Neural cell (in vitro differentiated cells): Measurements from ENCODE around the gene FKBP14. TPM values are rescaled to one million over a fixed set of nuclear protein-coding genes. Genes with fewer than 3 reads are reported as not detected.

ENCODE experiments used
- H2AFZ ChIP-seq: fragments of 200-600, 300-800 bp; sonication (generic), shearing (Covaris generic); 2 replicates; pipeline ENCODE4 v1.6.0; 2014; ENCODE audit warnings: low read depth, mild to moderate bottlenecking, antibody characterized with exemption, low read length, moderate library complexity
- H3F3A ChIP-seq: fragments of 200-600 bp; shearing (Covaris generic); 2 replicates; pipeline ENCODE4 v1.6.1; 2016; ENCODE audit warnings: mild to moderate bottlenecking, moderate library complexity, mixed read lengths, antibody characterized with exemption, low read length; ENCODE audit not compliant: insufficient read depth, poor library complexity, severe bottlenecking
- H3K27ac ChIP-seq: fragments of 200-600, 300-800 bp; sonication (generic), shearing (Covaris generic); 2 replicates; pipeline ENCODE4 v1.5.1; 2014; ENCODE audit warnings: mild to moderate bottlenecking, low read length, moderate library complexity
- H3K27me3 ChIP-seq: fragments of 300-800, 200-600 bp; sonication (generic), shearing (Covaris generic); 2 replicates; pipeline ENCODE4 v1.6.0; 2014; ENCODE audit warnings: mild to moderate bottlenecking, low read depth, low read length, moderate library complexity; ENCODE audit not compliant: insufficient read depth
- H3K36me3 ChIP-seq: fragments of 300-800, 200-600 bp; sonication (generic), shearing (Covaris generic); 2 replicates; pipeline ENCODE4 v1.5.1; 2014; ENCODE audit warnings: mild to moderate bottlenecking, antibody characterized with exemption, low read length, moderate library complexity; ENCODE audit not compliant: insufficient read depth
- H3K4me2 ChIP-seq: fragments of 300-800, 200-600 bp; sonication (generic), shearing (Covaris generic); 2 replicates; pipeline ENCODE4 v1.6.0; 2014; ENCODE audit warnings: mild to moderate bottlenecking, low read length
- H3K4me3 ChIP-seq: fragments of 300-800, 200-600 bp; sonication (generic), shearing (Covaris generic); 2 replicates; pipeline ENCODE4 v1.5.1; 2014; ENCODE audit warnings: mild to moderate bottlenecking, low read length, moderate library complexity
- H3K79me2 ChIP-seq: fragments of 200-600 bp; shearing (Covaris generic); replicated peaks from 2 replicates; pipeline ENCODE4 v1.6.0; 2014; ENCODE audit warnings: mild to moderate bottlenecking, low read length, moderate library complexity; ENCODE audit not compliant: insufficient read depth
- H3K9ac ChIP-seq: fragments of 300-800, 200-600 bp; sonication (generic), shearing (Covaris generic); 2 replicates; pipeline ENCODE4 v1.6.1; 2016; ENCODE audit warnings: mild to moderate bottlenecking, low read length, mixed read lengths
- H3K9me2 ChIP-seq: fragments of 200-600 bp; shearing (Covaris generic); 2 replicates; pipeline ENCODE4 v1.6.1; 2016; ENCODE audit warnings: mild to moderate bottlenecking, low read length, mixed read lengths; ENCODE audit not compliant: insufficient read depth
- H3K9me3 ChIP-seq: fragments of 200-600, 300-800 bp; sonication (generic), shearing (Covaris generic); 2 replicates; pipeline ENCODE4 v1.6.1; 2016; ENCODE audit warnings: mild to moderate bottlenecking, mixed run types, low read length, moderate library complexity, mixed read lengths
- H4K20me1 ChIP-seq: fragments of 200-600 bp; shearing (Covaris generic); 2 replicates; pipeline ENCODE4 v1.6.1; 2016; ENCODE audit warnings: mild to moderate bottlenecking, mixed run types; ENCODE audit not compliant: insufficient read depth
- CTCF ChIP-seq: fragments of 450-650 bp; IDR thresholded peaks from 2 replicates; pipeline ENCODE4 v1.5.1; 2014; ENCODE audit warnings: antibody characterized with exemption, mild to moderate bottlenecking, moderate library complexity; ENCODE audit not compliant: poor library complexity, severe bottlenecking
- EP300 ChIP-seq: fragments of 450-650 bp; conservative IDR thresholded peaks from 2 replicates; pipeline ENCODE4 v1.6.1; 2014; ENCODE audit warnings: antibody characterized with exemption, mild to moderate bottlenecking, moderate library complexity; ENCODE audit not compliant: poor library complexity, severe bottlenecking
- EZH2 ChIP-seq: fragments of 200-600, 300-800 bp; shearing (Covaris generic), sonication (generic); IDR thresholded peaks from 2 replicates; pipeline ENCODE4 v1.6.1; 2014; ENCODE audit warnings: antibody characterized with exemption, low read length, borderline replicate concordance, mild to moderate bottlenecking; ENCODE audit not compliant: insufficient read depth, poor library complexity, severe bottlenecking
- MXI1 ChIP-seq: fragments of 450-650 bp; conservative IDR thresholded peaks from 2 replicates; pipeline ENCODE4 v1.6.1; 2014; ENCODE audit warnings: antibody characterized with exemption, mild to moderate bottlenecking; ENCODE audit not compliant: poor library complexity, severe bottlenecking
- POLR2AphosphoS5 ChIP-seq: IDR thresholded peaks from 2 replicates; pipeline ENCODE4 v1.6.1; 2012
- RAD21 ChIP-seq: fragments of 450-650 bp; conservative IDR thresholded peaks from 2 replicates; pipeline ENCODE4 v1.6.1; 2014; ENCODE audit warnings: antibody characterized with exemption, mild to moderate bottlenecking, moderate library complexity
- REST ChIP-seq: IDR thresholded peaks from 2 replicates; pipeline ENCODE4 v1.6.1; 2012; ENCODE audit warnings: borderline replicate concordance
- SMC3 ChIP-seq: fragments of 450-650 bp; conservative IDR thresholded peaks from 2 replicates; pipeline ENCODE4 v1.6.1; 2014; ENCODE audit warnings: antibody characterized with exemption, mild to moderate bottlenecking, moderate library complexity; ENCODE audit not compliant: poor library complexity
- TAF1 ChIP-seq: IDR thresholded peaks from 2 replicates; pipeline ENCODE4 v1.6.1; 2012; ENCODE audit warnings: low read depth
- polyA plus RNA-seq: library from polyadenylated mRNA; depleted of rRNA; stranded (reverse); fragments of >200 nt; gene quantifications from 2 replicates; pipeline ENCODE4 v1.2.3, GENCODE V29; 2014

The FKBP14 gene
- polyA plus RNA-seq, 1 donor from 2014 or later: 36.7 TPM

- H3F3A ChIP-seq: no peaks in the 10 kb centered on the region
- no peak for TF ChIP-seq TAF1
- TF ChIP-seq POLR2AphosphoS5: no peak
- no peak for TF ChIP-seq RAD21
- no peak for TF ChIP-seq CTCF
- TF ChIP-seq MXI1: no peak
- no peak for TF ChIP-seq EZH2
- TF ChIP-seq EP300: no peak
- TF ChIP-seq SMC3: no peak
- no peak for TF ChIP-seq REST
- H3K27ac ChIP-seq: no peak overlapping the region
These were observed 31.2 kb upstream of the FKBP14 start for GRCh38 chr7:30057741-30058140.

GRCh38 chr7:30053068-30053467 is 26.6 kb upstream of the FKBP14 start:
- Histone ChIP-seq H3K36me3 (peaks cover 27% of the 10 kb centered on the region), H3F3A (no peaks in the 10 kb centered on the region), H3K4me2 (no peak overlapping the region), H4K20me1 (no peaks in the 10 kb centered on the region), H2AFZ (no peak overlapping the region), H3K9me2 (no peaks in the 10 kb centered on the region), H3K79me2 (no peaks in the 10 kb centered on the region), H3K4me3 (no peak overlapping the region), H3K27ac (no peak overlapping the region), H3K9ac (no peak overlapping the region), H3K9me3 (no peaks in the 10 kb centered on the region), H3K27me3 (no peaks in the 10 kb centered on the region)
- no peak for TF ChIP-seq MXI1
- no peak for TF ChIP-seq EP300
- no peak for TF ChIP-seq SMC3
- no peak for TF ChIP-seq EZH2
- no peak for TF ChIP-seq RAD21
- TF ChIP-seq REST: no peak
- TF ChIP-seq CTCF: no peak
- no peak for TF ChIP-seq POLR2AphosphoS5
- TF ChIP-seq TAF1: no peak

More at GRCh38 chr7:30057741-30058140, 31.2 kb upstream of the FKBP14 start:
- Histone ChIP-seq H3K27me3 (no peaks in the 10 kb centered on the region), H3K4me3 (no peak overlapping the region), H4K20me1 (no peaks in the 10 kb centered on the region), H3K9ac (no peak overlapping the region), H3K9me3 (no peaks in the 10 kb centered on the region), H3K79me2 (no peaks in the 10 kb centered on the region), H3K36me3 (peaks cover 24% of the 10 kb centered on the region), H2AFZ (no peak overlapping the region), H3K4me2 (no peak overlapping the region), H3K9me2 (no peaks in the 10 kb centered on the region)
